ENCODE results near the gene TJP2.

Gene TJP2

GRCh38 chr9:69261636-69262035, 87.6 kb downstream of the TJP2 start:
- ChIA-PET CTCF (interaction anchor here (1.1 to 1.5 kb wide), 2 partner anchors 14 to 16 kb away, joined by 3 to 5 read pairs; no protein-coding TSS in a partner anchor), POLR2A (no interaction called here)
- no peak for TF ChIP-seq CTCF (IDR thresholded peaks at IDR 0.05; ENCODE audit: control extremely low read depth, extremely low read depth, low read depth, missing control alignments)
- DNase-seq (ENCODE audit: extremely low spot score), result no peak

GRCh38 chr9:69264526-69264925, 90.4 kb downstream of the TJP2 start:
- POLR2A ChIA-PET, result no interaction called here
- no peak for DNase-seq (ENCODE audit: extremely low spot score)
- CTCF ChIA-PET, result interaction anchor here (1.4 kb wide), 1 partner anchor 18 kb away, joined by 3 read pairs; no protein-coding TSS in a partner anchor
- TF ChIP-seq CTCF (IDR thresholded peaks at IDR 0.05; ENCODE audit: control extremely low read depth, extremely low read depth, low read depth, missing control alignments), result no peak

- no peak for DNase-seq (ENCODE audit: extremely low spot score)
- ChIA-PET POLR2A (no interaction called here), CTCF (no interaction called here)
- no peak for TF ChIP-seq CTCF (IDR thresholded peaks at IDR 0.05; ENCODE audit: control extremely low read depth, extremely low read depth, low read depth, missing control alignments)
Measured at GRCh38 chr9:69265891-69266290, 91.8 kb downstream of the TJP2 start.

DNA sequence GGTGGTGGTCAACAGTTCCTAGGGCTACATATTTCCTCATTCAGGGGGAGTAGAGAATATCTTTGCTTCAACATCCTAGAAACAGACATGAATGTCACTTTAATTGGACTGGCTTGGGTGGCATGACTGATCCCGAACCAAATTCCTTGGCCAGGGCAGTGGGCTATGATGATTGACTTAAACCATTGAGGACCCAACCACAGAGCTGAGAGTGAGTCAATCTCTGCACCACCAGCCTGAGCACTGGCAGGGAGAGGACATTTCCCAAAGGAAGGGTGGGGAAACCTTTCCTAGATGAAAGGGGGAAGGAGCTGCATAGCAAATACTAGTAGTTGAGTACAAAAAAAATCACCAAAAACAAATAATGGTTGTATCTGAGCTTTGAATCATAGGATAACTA, 98.1 kb downstream of the TJP2 start:
- no peak for DNase-seq (ENCODE audit: extremely low spot score)
- ChIA-PET CTCF (interaction anchor here (2.0 kb wide), 1 partner anchor 14 kb away, joined by 6 read pairs; no protein-coding TSS in a partner anchor), POLR2A (no interaction called here)

DNA sequence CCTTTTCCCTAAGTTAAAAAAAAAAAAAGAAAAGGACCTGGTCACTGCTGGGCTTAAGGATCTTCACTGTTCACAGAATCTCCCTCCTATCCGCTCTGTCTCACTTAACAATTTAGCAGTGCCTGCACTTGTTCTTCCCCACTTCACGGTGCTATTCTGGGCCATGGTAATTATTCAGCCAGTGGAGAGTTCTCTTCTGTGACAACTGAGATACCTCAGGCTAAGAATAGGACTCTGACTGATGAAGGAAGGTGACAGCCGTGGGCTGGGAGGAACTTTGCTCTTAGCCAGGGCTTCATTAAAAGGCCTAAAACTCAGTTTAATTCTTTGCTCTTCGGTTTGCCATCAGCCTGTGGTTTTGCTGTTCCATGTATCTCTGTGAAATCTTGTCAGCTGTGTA, 99.1 kb downstream of the TJP2 start:
- no peak for DNase-seq (ENCODE audit: extremely low spot score)
- POLR2A ChIA-PET, result no interaction called here
- CTCF ChIA-PET, result interaction anchor here (2.0 kb wide), 1 partner anchor 13 kb away, joined by 6 read pairs; no protein-coding TSS in a partner anchor
- no peak for TF ChIP-seq CTCF (IDR thresholded peaks at IDR 0.05; ENCODE audit: control extremely low read depth, extremely low read depth, low read depth, missing control alignments)

More for the DNA sequence above, 98.1 kb downstream of the TJP2 start:
- no peak for TF ChIP-seq CTCF (IDR thresholded peaks at IDR 0.05; ENCODE audit: control extremely low read depth, extremely low read depth, low read depth, missing control alignments)

GRCh38 chr9:69276775-69277174, 102.7 kb downstream of the TJP2 start:
- ChIA-PET POLR2A (no interaction called here), CTCF (no interaction called here)
- TF ChIP-seq CTCF (IDR thresholded peaks at IDR 0.05; ENCODE audit: control extremely low read depth, extremely low read depth, low read depth, missing control alignments), result no peak
- DNase-seq (ENCODE audit: extremely low spot score), result no peak

Data from GM10248 (cell line).